H9 (cell line): ENCODE data around the gene PDZD8. TPM values are rescaled to one million over a fixed set of nuclear protein-coding genes. Genes with fewer than 3 reads are reported as not detected.

Experiments
- DNase-seq: peaks from one replicate; pipeline ENCODE4 v3.0.0-alpha.2; 2017
- H2AFZ ChIP-seq: one replicate; pipeline ENCODE4 v1.6.1; 2013; ENCODE audit warnings: mild to moderate bottlenecking, low read length, control low read depth, moderate library complexity
- H2AK5ac ChIP-seq: 2 replicates; pipeline ENCODE4 v1.6.1; 2013; ENCODE audit warnings: low read length, control low read depth, mixed read lengths; ENCODE audit not compliant: insufficient read length
- H2BK120ac ChIP-seq: one replicate; pipeline ENCODE4 v1.6.1; 2013; ENCODE audit warnings: low read depth, mild to moderate bottlenecking, low read length, control low read depth, inconsistent platforms; ENCODE audit not compliant: poor library complexity, severe bottlenecking
- H2BK12ac ChIP-seq: 2 replicates; pipeline ENCODE4 v1.6.1; 2013; ENCODE audit warnings: low read length, control low read depth, mixed read lengths, low read depth; ENCODE audit not compliant: insufficient read length
- H2BK15ac ChIP-seq: 2 replicates; pipeline ENCODE4 v1.6.1; 2013; ENCODE audit warnings: low read depth, low read length, control low read depth
- H2BK20ac ChIP-seq: one replicate; pipeline ENCODE4 v1.6.1; 2013; ENCODE audit warnings: low read depth, mild to moderate bottlenecking, low read length, control low read depth, inconsistent platforms; ENCODE audit not compliant: poor library complexity, severe bottlenecking
- H2BK5ac ChIP-seq: 2 replicates; pipeline ENCODE4 v1.6.1; 2013; ENCODE audit warnings: low read length, control low read depth, mixed read lengths; ENCODE audit not compliant: insufficient read length
- H3K14ac ChIP-seq: 2 replicates; pipeline ENCODE4 v1.6.1; 2013; ENCODE audit warnings: low read length, control low read depth; ENCODE audit not compliant: insufficient read depth
- H3K18ac ChIP-seq: 2 replicates; pipeline ENCODE4 v1.6.1; 2013; ENCODE audit warnings: low read depth, mild to moderate bottlenecking, mixed read lengths, low read length, control low read depth; ENCODE audit not compliant: insufficient read length
- H3K23ac ChIP-seq: 2 replicates; pipeline ENCODE4 v1.6.1; 2013; ENCODE audit warnings: low read length, control low read depth, mixed read lengths, low read depth; ENCODE audit not compliant: insufficient read length
- H3K23me2 ChIP-seq: 2 replicates; pipeline ENCODE4 v1.6.1; 2013; ENCODE audit warnings: low read depth, mild to moderate bottlenecking, mixed read lengths, low read length, control low read depth; ENCODE audit not compliant: insufficient read length, poor library complexity, severe bottlenecking
- H3K27ac ChIP-seq: 2 replicates; pipeline ENCODE4 v1.5.1; 2013; ENCODE audit warnings: low read length, control low read depth, mixed read lengths, low read depth; ENCODE audit not compliant: insufficient read length
- H3K27me3 ChIP-seq: 2 replicates; pipeline ENCODE4 v1.6.1; 2013; ENCODE audit warnings: low read length, control low read depth, inconsistent platforms; ENCODE audit not compliant: insufficient read depth
- H3K4ac ChIP-seq: 2 replicates; pipeline ENCODE4 v1.6.1; 2013; ENCODE audit warnings: low read depth, mild to moderate bottlenecking, control low read depth, inconsistent platforms, low read length, moderate library complexity
- H3K4me1 ChIP-seq: 2 replicates; pipeline ENCODE4 v1.6.1; 2013; ENCODE audit warnings: low read length, control low read depth, inconsistent platforms; ENCODE audit not compliant: insufficient read depth
- H3K4me2 ChIP-seq: 2 replicates; pipeline ENCODE4 v1.6.1; 2013; ENCODE audit warnings: low read length, control low read depth, mixed read lengths; ENCODE audit not compliant: insufficient read length, insufficient read depth
- H3K56ac ChIP-seq: 2 replicates; pipeline ENCODE4 v1.6.1; 2013; ENCODE audit warnings: low read depth, mild to moderate bottlenecking, mixed read lengths, low read length, control low read depth; ENCODE audit not compliant: insufficient read length
- H3K79me1 ChIP-seq: 2 replicates; pipeline ENCODE4 v1.6.1; 2013; ENCODE audit warnings: low read depth, mild to moderate bottlenecking, moderate library complexity, low read length, control low read depth, inconsistent platforms; ENCODE audit not compliant: insufficient read depth, poor library complexity, severe bottlenecking
- H3K79me2 ChIP-seq: 2 replicates; pipeline ENCODE4 v1.6.1; 2013; ENCODE audit warnings: low read length, control low read depth, inconsistent platforms; ENCODE audit not compliant: insufficient read depth
- H3K9ac ChIP-seq: 2 replicates; pipeline ENCODE4 v1.6.1; 2013; ENCODE audit warnings: low read length, control low read depth, mixed read lengths; ENCODE audit not compliant: insufficient read length; ENCODE audit errors: extremely low read depth
- H3K9me3 ChIP-seq: one replicate; pipeline ENCODE4 v1.6.1; 2013; ENCODE audit warnings: low read depth, low read length, inconsistent platforms; ENCODE audit not compliant: control insufficient read depth
- H3T11ph ChIP-seq: one replicate; pipeline ENCODE4 v1.6.1; 2013; ENCODE audit warnings: mild to moderate bottlenecking, low read length, control low read depth, inconsistent platforms
- H4K20me1 ChIP-seq: one replicate; pipeline ENCODE4 v1.6.1; 2013; ENCODE audit not compliant: control insufficient read depth, insufficient read length, insufficient read depth
- H4K5ac ChIP-seq: 2 replicates; pipeline ENCODE4 v1.6.1; 2013; ENCODE audit warnings: low read depth, mild to moderate bottlenecking, mixed read lengths, low read length, control low read depth; ENCODE audit not compliant: insufficient read length
- H4K8ac ChIP-seq: replicated peaks from 2 replicates; pipeline ENCODE4 v1.6.1; 2013; ENCODE audit warnings: low read length, control low read depth, mixed read lengths, low read depth; ENCODE audit not compliant: insufficient read length
- H4K91ac ChIP-seq: 2 replicates; pipeline ENCODE4 v1.6.1; 2013; ENCODE audit warnings: low read depth, mild to moderate bottlenecking, moderate library complexity, mixed read lengths, low read length, control low read depth; ENCODE audit not compliant: insufficient read length
- H3K27ac Mint-ChIP-seq, 3 experiments: 2 replicates in 2 of 3; 3 replicates in 1 of 3; pipeline ENCODE4 v1.8.0; 2020 to 2021; ENCODE audit warnings: mixed read lengths in 3 of 3, mild to moderate bottlenecking in 1 of 3, moderate library complexity in 1 of 3
- H3K27me3 Mint-ChIP-seq: 2 replicates; pipeline ENCODE4 v1.8.0; 2021; ENCODE audit warnings: low read depth, mild to moderate bottlenecking, moderate library complexity, mixed read lengths
- H3K36me3 Mint-ChIP-seq, 3 experiments: 2 replicates in 2 of 3; 3 replicates in 1 of 3; pipeline ENCODE4 v1.8.0; 2020 to 2021; ENCODE audit warnings: low read depth in 3 of 3, mixed read lengths in 3 of 3; ENCODE audit not compliant: insufficient read depth in 1 of 3
- H3K4me1 Mint-ChIP-seq, 2 experiments: 2 replicates each; pipeline ENCODE4 v1.8.0; 2020; ENCODE audit warnings: mixed read lengths in 2 of 2
- H3K4me3 Mint-ChIP-seq, 2 experiments: 2 replicates in 1 of 2; 3 replicates in 1 of 2; pipeline ENCODE4 v1.8.0; 2020 to 2021; ENCODE audit warnings: mild to moderate bottlenecking in 2 of 2, mixed read lengths in 2 of 2, moderate library complexity in 1 of 2
- H3K9me3 Mint-ChIP-seq, 2 experiments: 2 replicates in 1 of 2; 3 replicates in 1 of 2; pipeline ENCODE4 v1.8.0; 2020; ENCODE audit warnings: mild to moderate bottlenecking in 2 of 2, mixed read lengths in 2 of 2, moderate library complexity in 1 of 2
- CTCF ChIP-seq: fragments of 200-600 bp; sonication (generic); conservative IDR thresholded peaks from 3 replicates; pipeline ENCODE4 v1.8.0; 2021; ENCODE audit warnings: antibody characterized with exemption, mild to moderate bottlenecking
- WGBS: extraction: QIAGEN DNeasy Blood & Tissue Kit; methylation state at CpG from one replicate; pipeline ENCODE4 v1.1.7; 2013; ENCODE audit warnings: missing lambda C conversion rate, low lambda C conversion rate, mixed read lengths; ENCODE audit not compliant: insufficient read length; ENCODE audit errors: extremely low coverage; 5-methylcytosine and 5-hydroxymethylcytosine counted together
- total RNA-seq: library from RNA; stranded (reverse); gene quantifications from 2 replicates; pipeline ENCODE4 v1.2.1, GENCODE V29; 2021

PDZD8 gene
- total RNA-seq, 1 experiment from 2014 or later: 38.2 TPM

GRCh38 chr10:117351996-117352395 lies 23.2 kb downstream of the PDZD8 start:
- Histone ChIP-seq H3K23me2 (no peaks in the 10 kb centered on the region), H3K27me3 (no peaks in the 10 kb centered on the region), H2AK5ac (no peak overlapping the region), H3K79me1 (no peaks in the 10 kb centered on the region), H4K5ac (no peak overlapping the region), H3K4me1 (peaks cover 9% of the 10 kb centered on the region; the same call in 1 of the 2 replicates), H3K14ac (no peak overlapping the region), H3K23ac (no peak overlapping the region), H3K9me3 (no peaks in the 10 kb centered on the region), H3K9ac (no peak overlapping the region), H3K4me2 (no peak overlapping the region), H2BK120ac (no peak overlapping the region), H2BK5ac (no peak overlapping the region), H4K20me1 (no peaks in the 10 kb centered on the region), H4K8ac (no peak overlapping the region), H2BK15ac (no peak overlapping the region), H3T11ph (no peak overlapping the region), H4K91ac (no peak overlapping the region), H3K18ac (no peak overlapping the region), H3K56ac (no peak overlapping the region), H3K79me2 (peaks cover 5% of the 10 kb centered on the region; the same call in 1 of the 2 replicates), H2BK12ac (no peak overlapping the region), H2BK20ac (no peak overlapping the region), H3K27ac (no peak overlapping the region), H2AFZ (no peak overlapping the region), H3K4ac (no peak overlapping the region)
- Mint-ChIP-seq H3K9me3 (no peaks in the 10 kb centered on the region), H3K27me3 (no peaks in the 10 kb centered on the region), H3K4me1 (peaks cover 58 to 59% of the 10 kb centered on the region in 2 experiments), H3K27ac (no peak overlapping the region), H3K4me3 (no peak overlapping the region), H3K36me3 (0 out of 7 replicates have a peak, but pooled peaks cover 0 to 1% (median 0%) of the 10 kb centered on the region in 3 experiments)
- DNase-seq: no peak
- TF ChIP-seq CTCF: no peak
- no CpG with 5 or more reads among the region's 2 CpGs for WGBS
